NCI-H146 (cell line): Measurements from ENCODE around the gene ROGDI.
"Not testable (repeated sequence)": the region's sequence is repeated elsewhere in the genome, so short reads cannot be mapped to it uniquely, and the experiment has no call there.

Source experiments
- DNase-seq: peaks from one replicate; lab custom pipeline; 2025; lab: John Stamatoyannopoulos, UW

Gene ROGDI

GRCh38 chr16:4790871-4791270, 11.6 kb downstream of the ROGDI start:
- no peak for DNase-seq

DNA sequence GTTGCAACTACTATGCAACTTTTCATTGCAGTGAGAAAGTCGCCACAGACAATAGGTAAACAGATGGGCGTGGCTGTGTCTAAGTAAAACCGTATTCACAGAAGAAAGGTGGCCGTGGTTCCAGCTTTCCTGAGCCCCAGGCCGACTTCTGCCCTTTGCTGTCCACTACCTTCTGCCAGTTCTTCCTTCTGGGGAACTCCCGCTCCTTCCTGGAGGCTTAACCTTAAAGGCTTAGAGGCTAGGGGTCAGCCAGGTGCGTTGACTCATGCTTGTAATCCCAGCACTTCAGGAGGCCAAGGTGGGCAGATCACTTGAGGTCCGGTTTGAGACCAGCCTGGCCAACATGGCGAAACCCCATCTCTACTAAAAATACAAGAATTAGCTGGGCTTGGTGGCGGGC, 12.2 kb downstream of the ROGDI start:
- DNase-seq, result no peak

DNA sequence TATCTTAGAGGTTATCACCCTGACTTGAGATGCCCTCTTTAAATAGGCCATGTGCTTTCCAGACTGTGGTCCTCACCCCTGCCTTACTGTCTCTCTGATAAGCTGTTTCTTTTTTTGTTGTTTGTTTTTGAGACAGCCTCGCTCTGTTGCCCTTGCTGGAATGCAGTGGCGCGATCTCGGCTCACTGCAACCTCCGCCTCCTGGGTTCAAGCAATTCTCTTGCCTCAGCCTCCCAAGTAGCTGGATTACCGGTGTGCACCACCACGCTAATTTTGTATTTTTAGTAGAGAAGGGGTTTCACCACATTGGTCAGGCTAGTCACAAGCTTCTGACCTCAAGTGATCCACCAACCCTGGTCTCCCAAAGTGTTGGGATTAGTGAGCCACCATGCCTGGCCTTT, 13.5 kb downstream of the ROGDI start:
- no peak for DNase-seq

DNA sequence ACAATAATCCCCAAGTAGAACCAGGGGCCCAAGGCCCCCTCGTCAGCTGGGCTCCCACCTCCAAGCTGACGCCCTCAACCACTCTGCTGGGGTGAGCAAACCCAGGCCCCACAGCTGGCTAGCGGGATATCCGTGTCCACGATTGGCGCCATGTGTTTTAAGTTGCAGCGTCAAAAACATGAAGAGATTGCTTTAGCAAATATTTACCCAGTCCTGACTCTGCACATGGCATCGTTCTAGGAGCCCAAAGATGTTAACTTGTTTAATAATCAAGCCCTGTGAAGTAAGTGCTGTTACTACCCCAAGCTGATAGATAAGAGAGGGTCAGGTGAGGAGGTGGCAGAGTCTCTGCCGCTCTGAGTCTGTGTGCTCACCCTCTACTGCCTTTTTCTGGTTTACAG, 13.9 kb downstream of the ROGDI start:
- no peak for DNase-seq

GRCh38 chr16:4787627-4788482, 14.6 kb downstream of the ROGDI start, which contains the start of gene SEPTIN12:
TSS of gene SEPTIN12 (minus strand) at chr16:4788345. CDS start at chr16:4787645, 700 bp downstream.
- DNase-seq, result peak; percentile 57

- no peak for DNase-seq
These were observed 15.4 kb downstream of the ROGDI start for GRCh38 chr16:4787068-4787467.

- no peak for DNase-seq
These were observed 16.5 kb downstream of the ROGDI start for GRCh38 chr16:4785758-4786433.

- DNase-seq, result not testable (repeated sequence)
These were observed 17.9 kb downstream of the ROGDI start for GRCh38 chr16:4784444-4784987.

DNA sequence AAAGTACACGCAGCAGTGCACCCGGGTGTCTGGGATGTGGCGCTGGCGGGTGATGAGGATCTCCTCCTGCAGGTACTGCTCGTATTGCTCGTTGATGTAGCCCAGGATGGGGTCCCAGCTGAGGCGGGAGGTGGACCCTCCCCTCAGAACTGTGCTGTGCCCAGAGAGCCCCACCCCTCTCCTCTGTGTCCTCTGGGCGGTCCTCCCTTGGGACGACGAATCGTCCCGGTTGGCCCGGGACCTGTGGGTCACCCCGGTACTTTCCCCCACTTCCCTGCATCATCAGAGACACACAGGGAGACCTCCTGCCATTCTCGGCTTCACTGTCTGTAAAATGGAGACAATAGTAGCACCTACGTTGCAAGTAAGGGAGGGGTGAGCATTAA, 18.5 kb downstream of the ROGDI start:
- DNase-seq, result no peak

DNA sequence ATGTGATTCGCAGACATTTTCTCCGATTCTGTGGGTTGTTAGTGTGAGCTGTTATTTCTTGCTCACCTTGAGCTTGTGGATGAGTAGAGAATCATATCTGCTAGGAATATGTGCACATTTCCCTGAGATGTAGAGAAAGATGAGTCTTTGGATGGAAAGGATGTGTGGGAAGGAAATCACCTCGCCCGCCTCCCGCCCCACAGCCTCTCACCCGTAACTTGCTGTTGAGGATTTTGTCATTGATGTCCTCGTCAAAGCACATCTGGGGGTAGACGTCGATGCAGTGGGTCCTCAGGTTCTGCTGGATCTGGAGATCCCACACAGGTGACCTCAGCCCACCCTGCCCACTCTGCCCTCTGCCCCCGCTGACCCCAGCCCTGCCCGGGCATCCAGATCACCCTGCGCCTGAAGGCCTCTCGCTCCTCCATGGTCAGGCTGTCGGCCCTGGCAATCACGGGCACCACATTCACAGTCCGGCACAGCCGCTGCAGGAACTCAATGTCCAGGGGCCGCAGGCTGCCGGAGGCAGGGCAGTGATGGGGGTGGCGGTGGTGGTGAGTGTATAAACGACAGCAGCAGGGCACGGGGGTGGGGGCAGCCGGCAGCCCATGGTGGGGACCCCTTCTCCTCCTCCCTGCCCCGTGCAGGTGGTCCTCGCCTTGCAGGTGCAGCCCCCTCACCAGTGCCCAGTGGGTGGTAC, 19.0 kb downstream of the ROGDI start:
- no peak for DNase-seq

- no peak for DNase-seq
These were observed 22.2 kb downstream of the ROGDI start for GRCh38 chr16:4780235-4780634.

DNA sequence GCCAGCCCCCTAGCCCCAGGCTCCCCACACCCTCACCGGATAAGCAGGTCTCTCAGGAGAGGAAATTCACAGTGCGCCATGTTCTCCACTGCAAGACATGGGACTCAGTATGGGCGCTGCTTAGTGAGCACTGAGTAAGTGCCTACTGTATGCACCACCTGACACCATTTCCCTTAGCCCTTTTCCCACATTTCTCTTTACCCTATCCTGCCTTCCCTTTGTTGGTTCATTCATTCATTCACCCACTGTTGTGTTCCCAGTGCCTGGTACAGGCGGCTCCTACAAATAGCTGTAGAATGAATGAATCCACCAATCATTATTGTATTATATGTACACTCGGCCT, 24.4 kb downstream of the ROGDI start:
- no peak for DNase-seq

- no peak for DNase-seq
These were observed 24.9 kb downstream of the ROGDI start for GRCh38 chr16:4777339-4778049.

DNA sequence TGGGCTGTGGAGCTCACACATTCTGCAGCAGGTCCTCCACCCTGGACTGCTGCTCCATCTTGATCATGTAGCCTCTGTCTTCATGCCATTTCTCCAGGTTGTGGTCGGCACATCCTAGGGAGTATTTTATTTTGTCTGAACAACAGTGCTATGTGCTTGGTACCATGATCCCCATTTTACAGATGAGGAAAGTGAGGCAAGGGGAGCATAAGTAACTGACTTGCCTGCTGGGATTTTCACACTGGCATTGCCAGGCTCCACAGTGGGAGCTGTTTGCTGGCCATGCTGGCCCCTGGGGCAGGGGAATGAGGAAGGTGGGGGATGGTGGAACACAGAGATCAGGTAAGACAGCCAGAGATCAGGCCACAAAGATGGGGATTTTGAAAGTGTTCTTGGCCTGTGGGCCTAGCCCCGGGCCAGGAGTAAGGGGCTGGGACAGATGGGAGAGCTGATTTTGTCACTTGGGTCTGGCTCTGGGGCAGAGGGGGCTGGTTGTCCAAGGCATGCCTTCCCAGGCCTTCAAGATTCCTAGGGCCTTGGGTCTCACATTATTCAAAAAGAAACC, 26.2 kb downstream of the ROGDI start:
- DNase-seq, result no peak

- DNase-seq, result no peak
These were observed 27.4 kb downstream of the ROGDI start for GRCh38 chr16:4775005-4775404.

DNA sequence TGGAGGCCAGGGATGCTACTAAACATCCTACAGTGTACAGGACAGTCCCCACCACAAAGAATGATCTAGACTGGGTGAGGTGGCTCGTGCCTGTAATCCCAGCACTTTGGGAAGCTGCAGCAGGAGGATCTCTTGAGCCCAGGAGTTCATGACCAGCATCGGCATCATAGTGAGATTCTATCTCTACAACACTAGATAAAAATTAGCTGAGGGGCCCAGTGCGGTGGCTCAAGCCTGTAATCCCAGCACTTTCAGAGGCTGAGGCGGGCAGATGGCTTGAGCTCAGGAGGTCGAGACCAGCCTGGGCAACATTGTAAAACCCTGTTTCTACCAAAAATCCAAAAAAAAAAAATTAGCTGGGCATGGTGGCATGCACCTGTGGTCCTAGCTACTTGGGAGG, 30.1 kb downstream of the ROGDI start:
- DNase-seq, result no peak

DNA sequence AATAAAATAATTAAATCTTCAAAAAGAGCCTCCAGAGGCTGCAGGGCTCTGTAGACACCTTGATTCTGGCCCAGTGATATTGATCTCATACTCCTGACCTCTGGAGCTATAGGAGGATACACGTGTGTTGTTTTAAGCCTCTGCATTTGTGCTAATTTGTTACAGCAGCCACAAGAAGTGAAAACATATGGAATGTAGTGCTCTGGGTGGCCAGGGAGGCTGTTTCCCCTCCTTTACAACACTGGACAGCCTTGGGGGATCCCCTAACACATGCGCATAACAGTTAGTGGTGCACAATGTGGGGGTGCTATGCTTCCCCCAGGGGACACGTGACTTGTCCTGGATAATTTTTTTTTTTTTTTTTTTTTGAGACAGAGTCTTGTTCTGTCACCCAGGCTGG, 30.8 kb downstream of the ROGDI start:
- no peak for DNase-seq

GRCh38 chr16:4769306-4769638, 33.2 kb downstream of the ROGDI start:
- no peak for DNase-seq

- DNase-seq, result peak; percentile 97
These were observed 33.7 kb downstream of the ROGDI start for GRCh38 chr16:4768549-4769305.

GRCh38 chr16:4767872-4768548, 34.4 kb downstream of the ROGDI start:
- peak; percentile 45 for DNase-seq
